Measurements from ENCODE around the gene SETD5. TPM values are rescaled to one million over a fixed set of nuclear protein-coding genes. Genes with fewer than 3 reads are reported as not detected.

The SETD5 gene
- total RNA-seq, 1 donor from 2014 or later, result 167 TPM

- Histone ChIP-seq H3K4me1 (ENCODE audit: insufficient read depth, low read length) (peaks cover 58% of the 10 kb centered on the region), H3K27me3 (ENCODE audit: insufficient read depth, low read length) (no peaks in the 10 kb centered on the region), H3K79me2 (ENCODE audit: insufficient read depth, low read length) (peaks cover 85% of the 10 kb centered on the region), H3K9ac (ENCODE audit: low read length) (peak overlapping the region; percentile 100), H3K4me3 (ENCODE audit: insufficient read depth, low read depth, low read length) (peak overlapping the region; percentile 94), H3K27ac (ENCODE audit: low read depth, low read length) (peak overlapping the region; percentile 99), H2AFZ (ENCODE audit: low read depth, low read length) (no peak overlapping the region), H3K4me2 (ENCODE audit: low read length) (peak overlapping the region; percentile 93), H4K20me1 (ENCODE audit: insufficient read depth, low read length) (peaks cover 75% of the 10 kb centered on the region), H3K36me3 (ENCODE audit: insufficient read depth, low read length) (peaks cover 14% of the 10 kb centered on the region), H3K9me3 (ENCODE audit: insufficient read depth, low read depth, low read length) (no peaks in the 10 kb centered on the region)
- peaks cover 20% of the 10 kb centered on the region for H3K4me1 Mint-ChIP-seq (ENCODE audit: low read depth, unreplicated experiment)
- no peaks in the 10 kb centered on the region for H3K9me3 Mint-ChIP-seq (ENCODE audit: unreplicated experiment)
- FAIRE-seq, result no peak
- H3K36me3 Mint-ChIP-seq (ENCODE audit: low read depth, unreplicated experiment), result peaks cover 6% of the 10 kb centered on the region
- TF ChIP-seq EZH2 (IDR thresholded peaks at IDR 0.05; ENCODE audit: insufficient read depth, low read length), result no peak
- TF ChIP-seq, protein P1, sequence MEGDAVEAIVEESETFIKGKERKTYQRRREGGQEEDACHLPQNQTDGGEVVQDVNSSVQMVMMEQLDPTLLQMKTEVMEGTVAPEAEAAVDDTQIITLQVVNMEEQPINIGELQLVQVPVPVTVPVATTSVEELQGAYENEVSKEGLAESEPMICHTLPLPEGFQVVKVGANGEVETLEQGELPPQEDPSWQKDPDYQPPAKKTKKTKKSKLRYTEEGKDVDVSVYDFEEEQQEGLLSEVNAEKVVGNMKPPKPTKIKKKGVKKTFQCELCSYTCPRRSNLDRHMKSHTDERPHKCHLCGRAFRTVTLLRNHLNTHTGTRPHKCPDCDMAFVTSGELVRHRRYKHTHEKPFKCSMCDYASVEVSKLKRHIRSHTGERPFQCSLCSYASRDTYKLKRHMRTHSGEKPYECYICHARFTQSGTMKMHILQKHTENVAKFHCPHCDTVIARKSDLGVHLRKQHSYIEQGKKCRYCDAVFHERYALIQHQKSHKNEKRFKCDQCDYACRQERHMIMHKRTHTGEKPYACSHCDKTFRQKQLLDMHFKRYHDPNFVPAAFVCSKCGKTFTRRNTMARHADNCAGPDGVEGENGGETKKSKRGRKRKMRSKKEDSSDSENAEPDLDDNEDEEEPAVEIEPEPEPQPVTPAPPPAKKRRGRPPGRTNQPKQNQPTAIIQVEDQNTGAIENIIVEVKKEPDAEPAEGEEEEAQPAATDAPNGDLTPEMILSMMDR (IDR thresholded peaks at IDR 0.05; ENCODE audit: insufficient read depth, low read depth, low read length), result no peak
- no peaks in the 10 kb centered on the region for H3K27me3 Mint-ChIP-seq (ENCODE audit: low read depth, unreplicated experiment)
- H3K27ac Mint-ChIP-seq (ENCODE audit: unreplicated experiment), result peak overlapping the region; percentile 100
- peak overlapping the region; percentile 99 for H3K4me3 Mint-ChIP-seq (ENCODE audit: unreplicated experiment)
- DNase-seq (ENCODE audit: low read depth), result peak; percentile 42
Observed at GRCh38 chr3:9398700-9399336, 1.4 kb downstream of the SETD5 start.

- no peak for TF ChIP-seq EZH2 (IDR thresholded peaks at IDR 0.05; ENCODE audit: insufficient read depth, low read length)
- TF ChIP-seq, protein P1 (IDR thresholded peaks at IDR 0.05; ENCODE audit: insufficient read depth, low read depth, low read length), result no peak
- DNase-seq (ENCODE audit: low read depth), result no peak
- Mint-ChIP-seq H3K4me3 (ENCODE audit: unreplicated experiment) (peak overlapping the region; percentile 99), H3K4me1 (ENCODE audit: low read depth, unreplicated experiment) (peaks cover 17% of the 10 kb centered on the region), H3K27ac (ENCODE audit: unreplicated experiment) (peak overlapping the region; percentile 100), H3K36me3 (ENCODE audit: low read depth, unreplicated experiment) (peaks cover 5% of the 10 kb centered on the region), H3K9me3 (ENCODE audit: unreplicated experiment) (no peaks in the 10 kb centered on the region), H3K27me3 (ENCODE audit: low read depth, unreplicated experiment) (no peaks in the 10 kb centered on the region)
- peaks cover 85% of the 10 kb centered on the region for H3K79me2 ChIP-seq (ENCODE audit: insufficient read depth, low read length)
- peak overlapping the region; percentile 93 for H3K4me2 ChIP-seq (ENCODE audit: low read length)
- peaks cover 54% of the 10 kb centered on the region for H3K4me1 ChIP-seq (ENCODE audit: insufficient read depth, low read length)
- H3K9me3 ChIP-seq (ENCODE audit: insufficient read depth, low read depth, low read length), result no peaks in the 10 kb centered on the region
- peaks cover 76% of the 10 kb centered on the region for H4K20me1 ChIP-seq (ENCODE audit: insufficient read depth, low read length)
- peak overlapping the region; percentile 94 for H3K4me3 ChIP-seq (ENCODE audit: insufficient read depth, low read depth, low read length)
- H2AFZ ChIP-seq (ENCODE audit: low read depth, low read length), result no peak overlapping the region
- H3K9ac ChIP-seq (ENCODE audit: low read length), result peak overlapping the region; percentile 100
- H3K27me3 ChIP-seq (ENCODE audit: insufficient read depth, low read length), result no peaks in the 10 kb centered on the region
- no peak for FAIRE-seq
- peaks cover 9% of the 10 kb centered on the region for H3K36me3 ChIP-seq (ENCODE audit: insufficient read depth, low read length)
- peak overlapping the region; percentile 99 for H3K27ac ChIP-seq (ENCODE audit: low read depth, low read length)
Observed at GRCh38 chr3:9399337-9399703, 1.9 kb downstream of the SETD5 start.

- no peak for FAIRE-seq
- H3K27ac ChIP-seq (ENCODE audit: low read depth, low read length), result peak overlapping the region; percentile 99
- DNase-seq (ENCODE audit: low read depth), result peak; percentile 89
- peaks cover 6% of the 10 kb centered on the region for H3K36me3 ChIP-seq (ENCODE audit: insufficient read depth, low read length)
- Mint-ChIP-seq H3K4me1 (ENCODE audit: low read depth, unreplicated experiment) (peaks cover 17% of the 10 kb centered on the region), H3K4me3 (ENCODE audit: unreplicated experiment) (peak overlapping the region; percentile 99), H3K27me3 (ENCODE audit: low read depth, unreplicated experiment) (no peaks in the 10 kb centered on the region), H3K36me3 (ENCODE audit: low read depth, unreplicated experiment) (peaks cover 3% of the 10 kb centered on the region), H3K27ac (ENCODE audit: unreplicated experiment) (peak overlapping the region; percentile 100), H3K9me3 (ENCODE audit: unreplicated experiment) (no peaks in the 10 kb centered on the region)
- peaks cover 52% of the 10 kb centered on the region for H3K4me1 ChIP-seq (ENCODE audit: insufficient read depth, low read length)
- H2AFZ ChIP-seq (ENCODE audit: low read depth, low read length), result no peak overlapping the region
- peak overlapping the region; percentile 93 for H3K4me2 ChIP-seq (ENCODE audit: low read length)
- peaks cover 85% of the 10 kb centered on the region for H3K79me2 ChIP-seq (ENCODE audit: insufficient read depth, low read length)
- H3K9ac ChIP-seq (ENCODE audit: low read length), result peak overlapping the region; percentile 100
- no peaks in the 10 kb centered on the region for H3K27me3 ChIP-seq (ENCODE audit: insufficient read depth, low read length)
- peaks cover 76% of the 10 kb centered on the region for H4K20me1 ChIP-seq (ENCODE audit: insufficient read depth, low read length)
- H3K4me3 ChIP-seq (ENCODE audit: insufficient read depth, low read depth, low read length), result peak overlapping the region; percentile 94
- no peaks in the 10 kb centered on the region for H3K9me3 ChIP-seq (ENCODE audit: insufficient read depth, low read depth, low read length)
- no peak for TF ChIP-seq EZH2 (IDR thresholded peaks at IDR 0.05; ENCODE audit: insufficient read depth, low read length)
- TF ChIP-seq, protein P1 (IDR thresholded peaks at IDR 0.05; ENCODE audit: insufficient read depth, low read depth, low read length), result no peak
Observed at GRCh38 chr3:9399746-9400145, 2.3 kb downstream of the SETD5 start.

All from astrocyte (in vitro differentiated cells and primary cell).